HTR-8/SVneo (cell line): ENCODE results near the gene EFNB2.

ENCODE experiments used
- DNase-seq: peaks from one replicate; pipeline ENCODE4 v3.0.0; 2011; ENCODE audit warnings: low spot score, mixed read lengths; ENCODE audit not compliant: insufficient read length
- FAIRE-seq: peaks from 2 replicates; lab custom pipeline; 2011; peaks lifted over from hg19 to GRCh38; lab: Jason Lieb, UNC

Gene EFNB2

GRCh38 chr13:106466691-106467426 is 68.6 kb downstream of the EFNB2 start:
- FAIRE-seq (no peak), DNase-seq (no peak)

DNA sequence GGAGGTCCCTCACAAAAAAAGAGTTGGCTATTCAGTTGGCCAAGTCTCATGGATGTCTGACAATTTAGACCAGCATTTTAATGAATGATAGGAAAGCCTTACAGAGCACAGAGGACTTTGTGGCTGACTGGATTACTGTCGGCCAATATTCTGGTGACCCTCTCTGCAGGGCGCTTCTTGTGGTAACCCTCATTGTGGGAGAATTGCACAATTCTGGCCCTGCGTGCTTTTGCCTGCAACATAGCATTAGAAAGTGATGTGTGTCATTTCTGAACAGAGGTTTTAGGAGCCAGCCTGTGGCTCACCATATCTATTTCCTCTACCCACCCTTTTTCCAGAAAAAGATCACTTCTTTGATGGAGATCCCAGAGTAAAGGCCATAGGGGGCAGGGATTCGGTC is 71.4 kb downstream of the EFNB2 start:
- DNase-seq (no peak), FAIRE-seq (no peak)

DNA sequence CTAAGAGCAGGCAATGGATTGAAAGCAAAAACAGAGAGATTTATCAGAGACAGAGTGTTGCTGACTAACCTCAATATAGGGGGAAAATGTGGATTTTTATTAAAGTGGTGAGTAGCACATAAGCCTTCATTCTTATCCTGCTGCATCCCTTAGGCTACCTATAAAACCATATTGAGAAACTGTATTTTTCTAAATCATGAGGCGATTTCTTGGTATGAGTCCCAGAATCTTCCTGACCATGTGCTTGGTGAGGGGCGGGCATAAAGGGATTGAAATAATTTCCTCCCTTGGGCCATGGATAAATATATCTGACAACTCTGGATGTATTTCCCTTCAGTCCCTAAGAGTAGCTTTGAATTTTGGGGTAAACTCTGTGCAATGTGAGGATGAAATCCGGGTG is 72.8 kb downstream of the EFNB2 start:
- no peak for FAIRE-seq
- no peak for DNase-seq

GRCh38 chr13:106455777-106456176 is 79.7 kb downstream of the EFNB2 start:
- FAIRE-seq: no peak
- no peak for DNase-seq

DNA sequence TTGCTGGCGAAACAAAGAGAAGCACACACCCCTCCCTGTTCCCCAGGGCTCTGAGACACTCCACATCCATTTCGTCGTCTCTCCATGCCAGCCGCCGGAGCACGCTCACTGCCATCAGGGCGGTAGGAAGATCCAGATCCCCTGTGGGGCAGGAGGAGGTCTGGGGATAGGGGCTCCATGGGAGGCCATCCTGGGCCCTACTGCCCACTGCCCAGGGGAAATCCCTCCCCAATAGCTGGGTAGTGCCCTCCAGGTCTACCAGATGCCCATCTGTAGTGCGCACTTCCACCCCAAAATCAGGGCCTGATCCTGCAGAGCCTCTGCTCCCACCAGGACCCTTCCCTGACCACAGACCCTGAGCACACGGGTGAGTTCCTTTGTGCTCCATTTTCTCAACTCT is 80.3 kb downstream of the EFNB2 start:
- no peak for FAIRE-seq
- DNase-seq: no peak

DNA sequence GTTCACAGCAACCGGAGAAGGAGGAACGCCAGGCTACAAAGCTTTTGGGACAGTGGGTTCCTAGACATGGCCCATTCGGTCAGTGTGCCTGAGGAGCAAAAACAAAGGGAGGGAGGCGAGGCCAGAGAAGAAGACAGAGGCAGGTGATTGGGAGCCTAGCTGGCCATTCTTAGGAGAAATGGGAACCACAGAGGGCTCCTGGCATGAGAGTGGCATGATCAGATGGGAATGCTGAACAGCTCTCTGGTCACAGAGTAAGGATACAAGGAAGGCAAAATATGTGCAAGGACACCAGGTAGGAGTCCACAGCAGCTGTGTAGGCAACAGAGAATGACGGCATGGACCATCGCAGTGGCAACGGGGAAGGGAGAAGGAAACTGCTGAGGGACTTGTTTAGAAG is 82.4 kb downstream of the EFNB2 start:
- FAIRE-seq (no peak), DNase-seq (no peak)

GRCh38 chr13:106450991-106451390 is 84.5 kb downstream of the EFNB2 start:
- FAIRE-seq (no peak), DNase-seq (no peak)

- FAIRE-seq (no peak), DNase-seq (no peak)
These were observed 86.4 kb downstream of the EFNB2 start for GRCh38 chr13:106449096-106449495.

DNA sequence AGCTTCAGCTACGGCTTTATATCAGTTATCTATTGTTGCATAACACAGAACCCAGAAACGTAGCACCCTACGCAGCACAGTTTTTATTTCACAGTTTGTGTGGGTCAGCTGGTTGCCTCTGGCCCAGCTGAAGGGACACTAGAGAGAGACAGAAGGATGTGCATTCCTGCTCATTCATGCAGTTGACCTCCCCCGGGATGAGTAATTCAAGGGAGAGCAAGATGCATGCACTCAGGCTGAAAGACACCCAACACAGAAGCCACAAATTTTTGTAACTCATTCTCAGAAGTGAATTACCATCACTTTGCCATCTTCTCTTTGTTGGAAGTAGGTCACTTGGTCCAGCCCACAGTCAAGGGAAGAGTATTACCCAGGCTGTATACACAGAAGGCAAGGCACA is 89.5 kb downstream of the EFNB2 start:
- no peak for FAIRE-seq
- DNase-seq: no peak

DNA sequence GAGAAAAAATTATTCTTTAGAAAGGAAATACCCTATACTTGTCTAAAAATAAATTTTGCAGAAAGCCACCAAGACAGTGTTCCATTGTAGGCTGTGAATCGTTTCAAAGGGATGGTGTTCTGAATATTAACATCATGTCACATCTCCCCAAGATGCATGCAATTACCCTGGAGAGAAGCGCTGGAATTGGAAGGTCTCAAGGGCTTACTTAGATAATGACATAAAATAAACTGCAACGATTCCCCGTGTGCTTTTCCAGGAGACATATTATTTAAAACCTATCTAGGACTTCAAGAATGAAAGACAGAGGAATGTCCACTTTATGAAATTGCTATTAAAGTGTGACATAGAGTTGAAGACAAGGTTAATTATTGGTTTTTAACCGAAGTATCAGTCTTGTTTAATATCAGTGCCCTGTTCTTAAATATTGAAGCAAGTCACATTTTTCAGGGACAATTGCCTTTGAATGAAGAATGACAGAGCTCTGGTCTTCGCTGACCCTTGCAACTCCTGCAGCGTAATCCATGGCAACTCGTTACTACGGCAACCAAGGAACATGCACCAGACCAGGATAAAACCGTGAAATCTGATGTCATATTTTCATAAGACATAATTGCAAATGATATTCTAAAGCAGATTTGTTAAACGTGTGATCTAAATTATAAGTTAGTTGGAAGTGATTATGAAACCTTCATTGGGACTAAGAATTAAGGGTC is 91.7 kb downstream of the EFNB2 start:
- FAIRE-seq (no peak), DNase-seq (no peak)

DNA sequence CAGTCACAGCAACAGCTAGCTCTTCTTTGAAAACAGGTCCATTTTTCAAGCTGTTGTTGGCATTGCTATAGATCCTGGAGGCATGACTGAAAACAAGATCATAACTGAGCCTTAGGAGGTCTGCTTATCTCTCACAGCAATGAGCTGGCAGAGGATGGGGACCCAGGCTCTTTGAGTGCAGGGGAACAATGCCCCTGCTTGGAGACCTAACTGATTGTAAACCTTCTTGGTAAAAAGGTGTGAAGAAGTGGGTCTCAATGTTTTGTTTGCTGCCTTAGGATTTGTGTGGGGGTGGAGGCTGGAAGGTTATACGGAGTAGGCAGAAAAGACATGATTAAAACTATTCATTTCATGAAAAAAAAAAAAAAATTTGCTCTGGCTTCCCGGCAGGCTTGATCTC is 94.6 kb downstream of the EFNB2 start:
- no peak for FAIRE-seq
- no peak for DNase-seq
